ENCODE results near the gene RELB.

Gene RELB

DNA sequence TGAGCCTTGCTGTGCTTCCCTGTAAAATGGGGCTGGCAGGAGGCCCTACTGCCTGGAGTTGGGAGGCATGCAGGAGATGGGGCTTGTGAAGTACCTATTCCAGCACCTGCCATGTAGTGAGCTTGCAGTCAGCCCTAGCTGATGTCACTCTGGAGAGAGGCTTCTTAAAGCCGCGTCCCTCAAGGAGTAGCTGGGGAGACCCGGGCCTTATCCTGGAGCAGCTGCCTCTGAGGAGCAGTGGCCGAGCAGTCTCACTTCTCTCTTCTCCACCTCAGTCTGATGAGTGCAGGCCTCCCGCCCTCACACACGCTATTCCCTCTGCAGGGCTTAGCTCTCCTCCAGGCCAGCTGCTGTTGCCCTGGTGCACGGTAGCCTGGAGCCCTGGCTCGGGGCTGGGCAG, 55.6 kb downstream of the RELB start:
- ATAC-seq (ENCODE audit: low read depth) (no peak), DNase-seq (ENCODE audit: low spot score) (no peak)
- no peaks in the 10 kb centered on the region for H3K9me3 ChIP-seq (ENCODE audit: severe bottlenecking)
- H3K27ac ChIP-seq (ENCODE audit: poor library complexity, severe bottlenecking) = no peak overlapping the region
- no peak overlapping the region for H3K4me3 ChIP-seq (ENCODE audit: severe bottlenecking)
- no peaks in the 10 kb centered on the region for H3K4me1 ChIP-seq (ENCODE audit: insufficient read depth, poor library complexity, severe bottlenecking)
- peaks cover 88% of the 10 kb centered on the region for H3K36me3 ChIP-seq (ENCODE audit: low read depth)
- TF ChIP-seq, protein P1, sequence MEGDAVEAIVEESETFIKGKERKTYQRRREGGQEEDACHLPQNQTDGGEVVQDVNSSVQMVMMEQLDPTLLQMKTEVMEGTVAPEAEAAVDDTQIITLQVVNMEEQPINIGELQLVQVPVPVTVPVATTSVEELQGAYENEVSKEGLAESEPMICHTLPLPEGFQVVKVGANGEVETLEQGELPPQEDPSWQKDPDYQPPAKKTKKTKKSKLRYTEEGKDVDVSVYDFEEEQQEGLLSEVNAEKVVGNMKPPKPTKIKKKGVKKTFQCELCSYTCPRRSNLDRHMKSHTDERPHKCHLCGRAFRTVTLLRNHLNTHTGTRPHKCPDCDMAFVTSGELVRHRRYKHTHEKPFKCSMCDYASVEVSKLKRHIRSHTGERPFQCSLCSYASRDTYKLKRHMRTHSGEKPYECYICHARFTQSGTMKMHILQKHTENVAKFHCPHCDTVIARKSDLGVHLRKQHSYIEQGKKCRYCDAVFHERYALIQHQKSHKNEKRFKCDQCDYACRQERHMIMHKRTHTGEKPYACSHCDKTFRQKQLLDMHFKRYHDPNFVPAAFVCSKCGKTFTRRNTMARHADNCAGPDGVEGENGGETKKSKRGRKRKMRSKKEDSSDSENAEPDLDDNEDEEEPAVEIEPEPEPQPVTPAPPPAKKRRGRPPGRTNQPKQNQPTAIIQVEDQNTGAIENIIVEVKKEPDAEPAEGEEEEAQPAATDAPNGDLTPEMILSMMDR (IDR thresholded peaks at IDR 0.05; ENCODE audit: poor library complexity, severe bottlenecking) = no peak
- H3K27me3 ChIP-seq (ENCODE audit: insufficient read depth, poor library complexity, severe bottlenecking) = no peaks in the 10 kb centered on the region

DNA sequence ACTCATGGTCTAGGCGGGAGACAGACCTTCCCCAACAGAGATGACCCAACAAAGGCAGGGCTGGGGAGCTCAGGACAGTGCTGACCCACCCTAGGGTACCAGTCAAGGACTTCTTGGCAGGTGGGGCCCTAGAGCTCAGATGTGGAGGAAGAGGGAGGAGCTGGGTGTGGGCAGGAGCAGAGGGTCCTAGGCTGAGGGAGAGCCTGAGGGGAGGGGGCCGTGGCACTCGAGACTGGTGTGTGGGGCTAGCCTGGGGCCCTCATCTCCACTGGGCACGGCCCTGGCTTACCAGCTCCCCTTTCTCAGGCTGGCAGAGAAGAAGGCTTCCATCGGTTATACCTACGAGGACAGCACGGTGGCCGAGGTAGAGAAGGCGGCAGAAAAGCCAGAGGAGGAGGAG, 56.2 kb downstream of the RELB start:
- H3K9me3 ChIP-seq (ENCODE audit: severe bottlenecking) = no peaks in the 10 kb centered on the region
- H3K4me1 ChIP-seq (ENCODE audit: insufficient read depth, poor library complexity, severe bottlenecking) = no peaks in the 10 kb centered on the region
- H3K27me3 ChIP-seq (ENCODE audit: insufficient read depth, poor library complexity, severe bottlenecking) = no peaks in the 10 kb centered on the region
- H3K27ac ChIP-seq (ENCODE audit: poor library complexity, severe bottlenecking) = no peak overlapping the region
- H3K36me3 ChIP-seq (ENCODE audit: low read depth) = peaks cover 90% of the 10 kb centered on the region
- no peak overlapping the region for H3K4me3 ChIP-seq (ENCODE audit: severe bottlenecking)
- TF ChIP-seq, protein P1 (IDR thresholded peaks at IDR 0.05; ENCODE audit: poor library complexity, severe bottlenecking) = no peak
- DNase-seq (ENCODE audit: low spot score) (no peak), ATAC-seq (ENCODE audit: low read depth) (no peak)

DNA sequence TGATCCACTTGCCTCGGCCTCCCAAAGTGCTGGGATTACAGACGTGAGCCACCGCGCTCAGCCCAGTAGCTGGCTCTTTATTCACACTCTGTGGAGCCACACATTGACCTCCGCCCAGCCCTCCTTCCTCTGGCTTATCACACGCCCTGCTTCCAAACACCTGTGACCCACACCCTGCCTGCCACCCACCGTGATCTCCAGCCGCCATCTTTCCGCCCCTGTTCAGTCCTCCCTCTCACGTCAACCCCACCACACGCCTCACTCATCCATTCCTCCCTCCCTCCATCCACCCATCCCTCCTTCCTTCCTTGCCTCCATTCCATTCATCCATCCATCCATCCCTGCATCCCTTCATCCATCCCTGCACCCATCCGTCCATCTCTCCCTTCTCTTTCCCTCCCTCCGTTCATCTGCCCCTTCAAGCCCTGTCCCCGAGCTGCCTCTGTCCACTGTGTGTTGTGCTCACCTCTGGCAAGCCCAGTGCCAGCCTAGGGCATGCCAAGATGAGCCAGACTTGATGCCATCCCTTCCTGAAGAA, 57.4 kb downstream of the RELB start:
- no peak for ATAC-seq (ENCODE audit: low read depth)
- H3K4me3 ChIP-seq (ENCODE audit: severe bottlenecking) = no peak overlapping the region
- H3K27me3 ChIP-seq (ENCODE audit: insufficient read depth, poor library complexity, severe bottlenecking) = no peaks in the 10 kb centered on the region
- TF ChIP-seq, protein P1 (IDR thresholded peaks at IDR 0.05; ENCODE audit: poor library complexity, severe bottlenecking) = no peak
- H3K4me1 ChIP-seq (ENCODE audit: insufficient read depth, poor library complexity, severe bottlenecking) = no peaks in the 10 kb centered on the region
- H3K36me3 ChIP-seq (ENCODE audit: low read depth) = peaks cover 85% of the 10 kb centered on the region
- H3K9me3 ChIP-seq (ENCODE audit: severe bottlenecking) = no peaks in the 10 kb centered on the region
- H3K27ac ChIP-seq (ENCODE audit: poor library complexity, severe bottlenecking) = no peak overlapping the region
- DNase-seq (ENCODE audit: low spot score) = no peak

DNA sequence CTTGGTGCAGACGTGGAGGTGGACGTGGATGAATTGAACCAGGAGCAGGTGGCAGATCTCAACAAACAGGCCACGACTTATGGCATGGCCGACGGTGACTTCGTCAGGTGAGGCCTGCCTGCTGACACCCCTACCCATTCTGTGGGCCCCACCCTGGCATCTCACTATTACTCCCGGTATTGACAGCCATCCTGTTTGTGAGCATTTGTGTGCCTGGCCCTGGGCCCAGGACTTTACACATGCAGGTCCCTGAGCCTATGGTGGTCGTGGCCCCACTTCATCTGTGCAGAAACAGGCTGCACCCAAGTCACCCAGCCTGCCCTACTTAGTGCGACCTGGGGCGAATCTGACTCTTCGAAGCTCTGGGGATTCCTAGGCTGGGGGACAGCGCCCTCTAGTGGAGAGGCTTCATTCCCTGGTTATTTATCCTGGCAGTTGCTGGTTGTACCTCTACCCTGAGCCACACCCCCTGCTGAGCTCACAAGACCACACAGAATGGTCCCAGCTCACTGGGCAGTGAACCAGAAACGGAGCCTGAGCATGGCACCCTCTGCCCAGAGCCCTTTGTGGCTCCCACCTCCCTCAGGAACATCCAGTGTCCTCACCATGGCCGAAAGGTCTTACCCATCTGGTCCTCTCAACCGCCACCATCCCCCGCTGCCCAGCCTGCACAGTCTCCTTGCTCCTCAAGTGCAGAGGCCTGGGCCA, 58.1 kb downstream of the RELB start:
- peak; percentile 69 for ATAC-seq (ENCODE audit: low read depth)
- peaks cover 82% of the 10 kb centered on the region for H3K36me3 ChIP-seq (ENCODE audit: low read depth)

More for the DNA sequence above, 58.1 kb downstream of the RELB start:
- TF ChIP-seq, protein P1 (IDR thresholded peaks at IDR 0.05; ENCODE audit: poor library complexity, severe bottlenecking) = peak; percentile 80
- no peaks in the 10 kb centered on the region for H3K27me3 ChIP-seq (ENCODE audit: insufficient read depth, poor library complexity, severe bottlenecking)
- H3K4me1 ChIP-seq (ENCODE audit: insufficient read depth, poor library complexity, severe bottlenecking) = no peaks in the 10 kb centered on the region
- H3K27ac ChIP-seq (ENCODE audit: poor library complexity, severe bottlenecking) = no peak overlapping the region
- no peak for DNase-seq (ENCODE audit: low spot score)
- no peak overlapping the region for H3K4me3 ChIP-seq (ENCODE audit: severe bottlenecking)
- H3K9me3 ChIP-seq (ENCODE audit: severe bottlenecking) = no peaks in the 10 kb centered on the region

All from RWPE2 (cell line).